EH (cell line): Measurements from ENCODE around the gene CLIC5.

Source experiments
- DNase-seq: peaks from one replicate; pipeline ENCODE4 v3.0.0-alpha.2; 2015; ENCODE audit warnings: low read depth

Gene CLIC5

DNA sequence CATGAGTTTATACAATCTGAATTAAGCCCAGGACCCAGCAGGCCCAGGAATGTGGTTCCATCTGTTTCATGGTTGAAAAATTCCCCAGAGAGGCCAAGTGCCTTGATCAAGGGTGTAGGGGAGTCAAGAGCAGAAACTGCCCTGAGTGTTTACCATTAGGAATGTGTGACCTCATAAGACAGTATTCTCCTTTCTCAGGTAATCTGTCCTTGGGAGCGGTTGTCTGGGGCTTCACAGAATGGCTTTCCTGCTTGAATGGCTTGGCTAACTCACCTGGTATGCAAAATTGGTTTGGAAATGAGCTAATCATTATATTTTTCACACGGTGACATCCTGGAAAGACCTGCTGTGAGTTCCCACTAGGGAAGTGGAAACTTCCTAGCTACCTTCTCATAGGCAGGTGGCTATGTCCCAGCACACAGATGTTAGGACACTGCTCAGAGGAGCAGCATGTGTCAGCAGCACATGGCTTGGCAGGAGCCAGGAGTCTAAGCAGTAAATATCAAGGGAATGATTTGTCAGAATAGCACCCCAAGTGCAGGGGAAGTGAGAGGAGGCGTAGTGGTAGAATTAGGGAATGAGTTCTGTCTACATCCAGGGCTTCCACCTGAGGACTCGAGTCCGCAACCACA is 17.7 kb downstream of the CLIC5 start:
- DNase-seq, result no peak

DNA sequence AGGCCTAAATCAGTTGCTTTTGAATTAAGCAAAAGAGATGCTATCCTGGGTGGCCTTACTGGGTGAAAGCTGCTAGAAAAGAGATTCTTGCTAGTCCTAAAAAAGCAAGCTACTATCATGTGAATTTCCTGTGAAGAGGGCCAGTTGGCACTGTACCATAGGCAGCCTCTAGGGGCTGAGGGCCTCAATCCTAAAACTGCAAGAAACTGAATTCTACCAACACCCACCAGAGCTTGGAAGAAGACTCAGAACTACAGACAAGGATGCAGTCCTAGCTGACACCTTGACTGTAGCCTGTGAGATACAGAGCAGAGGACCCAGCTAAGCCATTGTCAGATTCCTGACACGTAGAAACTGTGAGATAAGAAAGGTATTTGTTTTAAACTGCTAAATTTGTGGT is 24.5 kb downstream of the CLIC5 start:
- DNase-seq, result no peak

DNA sequence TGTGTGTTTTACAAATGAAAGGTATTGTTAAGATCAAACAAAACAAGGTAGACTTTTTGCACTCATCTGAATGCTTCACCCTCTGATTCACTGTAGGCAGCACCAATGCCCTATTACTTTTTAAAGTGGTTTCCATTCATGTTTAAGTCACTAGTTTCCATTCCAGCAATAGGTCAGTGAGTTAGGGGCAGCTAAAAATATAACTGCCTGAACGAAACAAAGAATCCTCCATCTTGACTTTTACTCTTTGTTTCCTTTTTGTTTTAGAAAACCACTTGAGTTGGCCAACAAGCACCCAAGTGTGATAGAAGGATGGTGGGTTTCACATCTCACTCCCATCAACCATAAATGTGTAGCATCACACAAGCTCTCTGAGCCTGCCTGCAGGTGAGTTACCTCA is 25.5 kb downstream of the CLIC5 start:
- no peak for DNase-seq

DNA sequence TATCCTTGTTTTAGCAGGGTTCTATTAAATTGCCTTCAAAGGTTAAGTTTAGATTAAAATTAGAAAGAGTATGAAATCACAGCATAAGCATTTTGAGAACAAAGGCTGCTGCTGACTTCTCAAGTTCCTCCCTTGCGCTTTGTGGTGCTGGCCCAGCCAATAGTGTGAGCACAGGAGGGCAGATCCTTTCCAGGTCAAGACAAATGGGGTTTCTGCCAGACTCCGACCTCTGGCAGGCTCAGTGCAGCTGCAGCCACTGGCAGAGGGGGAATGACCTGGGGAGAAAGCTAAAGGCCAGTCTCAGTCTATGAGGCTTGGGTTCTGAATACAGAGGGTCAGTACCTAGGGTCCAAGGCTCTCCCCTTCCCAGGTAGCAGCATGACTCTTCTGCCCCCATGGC is 27.0 kb downstream of the CLIC5 start:
- DNase-seq, result no peak

DNA sequence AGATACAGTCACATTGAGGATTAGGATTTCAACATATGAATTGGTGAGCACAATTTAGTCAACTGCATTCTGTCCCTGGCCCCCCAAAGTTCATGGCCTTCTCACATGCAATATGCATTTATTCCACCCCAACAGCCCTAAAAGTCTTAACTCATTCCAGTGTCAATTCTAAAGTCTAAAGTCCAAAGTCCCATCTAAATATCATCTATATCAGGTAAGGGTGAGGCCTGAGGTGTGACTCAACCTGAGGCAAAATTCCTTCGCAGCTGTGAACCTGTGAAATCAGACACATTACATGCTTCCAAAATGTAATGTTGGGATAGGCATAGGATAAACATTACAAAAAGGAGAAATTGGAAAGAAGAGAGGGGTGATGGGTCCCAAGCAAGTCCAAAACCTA is 27.8 kb downstream of the CLIC5 start:
- DNase-seq, result no peak

DNA sequence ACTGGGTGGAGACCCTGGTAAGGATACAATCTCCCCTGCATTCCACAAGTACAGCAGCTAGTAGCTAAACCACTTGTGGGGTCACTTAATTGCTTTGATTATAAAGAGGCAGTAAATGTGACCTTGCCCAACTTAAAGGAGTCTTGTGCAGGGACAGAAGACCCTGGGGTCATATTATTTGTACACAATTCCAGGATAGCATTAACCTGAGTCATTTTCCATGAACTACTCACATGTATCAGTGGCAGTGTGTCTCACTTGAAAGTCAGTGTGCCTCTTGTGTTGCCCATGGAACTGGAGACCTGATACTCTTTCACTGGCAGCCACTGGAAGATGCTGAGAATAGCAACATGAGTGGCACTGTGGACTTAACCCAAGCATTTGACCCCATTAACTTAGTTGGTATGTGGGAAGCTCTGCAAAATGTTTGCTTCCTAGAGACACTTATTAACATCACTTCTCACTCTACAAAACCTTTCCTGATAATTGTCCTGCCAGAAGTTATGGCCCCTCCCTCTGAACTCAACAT is 28.9 kb downstream of the CLIC5 start:
- no peak for DNase-seq

DNA sequence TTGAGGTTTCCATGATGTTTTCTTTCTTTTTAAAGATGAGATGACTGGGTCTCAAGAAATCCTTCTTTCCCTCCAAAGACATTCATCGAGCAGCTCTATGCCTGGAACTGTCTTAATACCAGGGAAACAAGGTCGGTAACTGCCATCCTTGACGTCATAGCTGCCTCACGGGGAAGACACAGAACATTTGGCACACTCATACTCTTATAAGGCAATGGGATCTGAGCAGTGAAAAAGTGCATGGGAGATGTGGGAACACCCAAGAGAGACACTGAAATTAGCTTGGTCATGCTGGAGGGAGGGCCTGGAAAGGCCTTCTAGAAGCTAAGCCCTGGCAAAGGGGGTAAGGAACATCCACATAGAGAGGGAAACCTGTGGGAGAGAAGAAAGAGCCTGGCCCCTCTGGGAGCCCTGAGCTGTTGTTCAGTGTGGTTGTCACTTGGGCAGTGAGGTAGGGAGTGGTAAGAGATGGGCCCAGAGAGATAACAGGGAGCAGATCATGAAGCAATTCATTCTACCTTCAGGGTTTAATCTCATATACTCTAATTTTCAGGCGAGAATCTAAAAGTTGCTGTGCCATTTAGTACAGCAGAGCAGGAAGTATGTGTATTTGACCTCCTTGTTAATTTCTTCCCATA is 30.8 kb downstream of the CLIC5 start:
- no peak for DNase-seq

DNA sequence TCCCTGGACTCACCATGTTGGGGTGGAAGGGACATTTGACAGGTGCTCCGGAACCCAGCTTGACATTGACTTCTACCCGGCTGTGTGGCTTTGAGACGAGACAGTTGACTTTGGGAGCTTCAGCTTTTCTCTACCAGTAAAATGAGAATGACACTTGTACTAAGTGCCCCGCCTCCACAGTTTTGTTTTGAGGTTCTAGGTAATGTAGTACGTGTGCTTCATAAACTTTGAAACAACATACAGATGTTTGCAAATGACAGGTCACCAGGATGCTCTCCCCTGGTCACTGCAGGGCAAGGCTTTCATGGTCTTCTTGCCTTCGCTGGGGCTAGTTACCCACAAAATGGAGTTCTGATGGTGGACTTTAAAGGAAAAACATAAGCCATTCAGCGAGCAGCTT is 31.3 kb downstream of the CLIC5 start:
- no peak for DNase-seq

DNA sequence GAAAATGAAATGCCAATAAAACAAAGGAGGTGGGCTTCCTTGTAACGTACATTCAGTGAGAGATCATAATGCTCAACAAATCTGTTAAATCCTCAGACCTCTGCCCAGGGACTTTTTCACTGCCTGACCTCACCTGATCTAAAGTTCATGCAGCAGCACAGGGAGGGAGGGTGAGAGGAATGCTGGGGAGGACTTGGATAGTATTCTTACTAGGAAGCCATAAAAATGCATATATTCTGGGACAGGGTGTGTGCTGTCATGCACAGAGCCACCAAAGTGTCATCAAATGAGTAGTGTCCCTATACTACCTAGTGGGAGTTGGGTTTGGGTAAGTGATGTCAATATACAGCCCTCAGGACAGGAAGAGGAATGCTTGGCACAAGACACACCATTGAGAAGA is 32.6 kb downstream of the CLIC5 start:
- DNase-seq, result no peak

DNA sequence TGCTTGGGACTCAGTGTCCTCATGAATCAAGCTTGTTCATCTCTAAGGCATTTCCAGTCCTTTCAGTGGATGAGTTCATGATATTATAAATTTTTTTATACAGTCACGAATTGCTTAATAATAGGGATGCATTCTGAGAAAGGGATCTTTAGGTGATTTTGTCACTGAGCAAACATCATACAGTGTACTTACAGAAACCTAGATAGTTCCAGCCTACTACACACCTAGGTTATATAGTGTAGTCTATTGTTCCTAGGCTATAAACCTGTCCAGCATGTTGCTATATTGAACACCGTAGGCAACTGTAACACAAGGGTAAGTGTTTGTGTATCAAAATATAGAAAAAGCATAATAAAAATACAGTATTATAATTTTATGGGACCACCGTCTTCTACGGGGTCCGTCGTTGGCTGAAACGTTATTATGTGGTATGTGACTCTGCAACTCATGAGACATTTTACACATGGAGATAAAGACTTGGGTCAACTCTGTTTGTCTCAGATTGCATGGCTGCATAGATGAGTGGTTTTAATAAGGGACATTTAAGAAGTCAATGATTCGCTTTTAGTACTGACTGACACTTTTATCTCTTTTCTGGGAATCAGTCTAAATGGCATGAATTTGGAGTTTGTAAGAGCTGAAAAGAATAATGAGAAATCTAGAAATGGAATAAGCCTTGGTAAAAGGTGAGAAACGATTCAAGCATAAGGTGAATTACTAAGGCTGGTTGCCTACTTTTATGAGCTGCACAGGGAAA is 33.2 kb downstream of the CLIC5 start:
- DNase-seq, result no peak

DNA sequence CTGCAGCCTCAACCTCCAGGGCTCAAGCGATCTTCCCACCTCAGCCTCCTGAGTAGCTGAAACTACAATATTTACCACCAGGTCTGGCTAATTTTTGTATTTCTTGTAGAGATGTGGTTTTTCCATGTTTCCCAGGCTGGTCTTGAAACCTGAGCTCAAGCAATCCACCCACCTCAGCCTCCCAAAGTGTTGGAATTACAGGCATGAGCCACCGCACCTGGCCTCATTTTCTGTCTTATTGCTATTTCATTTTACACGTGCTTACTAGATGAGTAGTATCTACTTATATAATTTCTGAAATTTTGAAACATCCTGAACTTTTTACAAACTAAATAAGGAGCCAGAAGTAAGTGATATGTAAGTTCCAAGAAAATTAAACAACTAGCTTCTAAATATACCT is 34.6 kb downstream of the CLIC5 start:
- no peak for DNase-seq

DNA sequence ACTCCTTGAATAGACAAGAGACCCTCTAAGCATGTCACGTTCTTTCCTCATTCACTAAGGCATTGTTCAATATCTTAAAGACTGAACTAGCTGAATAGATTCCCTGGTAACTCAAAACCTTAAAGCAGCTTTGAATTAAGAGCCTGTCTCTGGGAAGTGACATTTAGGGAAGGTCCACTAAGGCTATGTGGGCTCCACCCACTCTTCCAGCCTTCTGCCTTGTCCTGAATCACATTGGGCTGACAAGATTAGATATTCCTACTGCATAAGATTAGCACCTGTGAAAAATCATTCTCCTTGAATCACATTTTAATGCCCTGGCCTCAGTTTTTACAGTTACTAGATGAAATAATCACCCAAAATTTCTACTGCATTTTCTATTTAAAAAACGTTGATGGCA is 36.3 kb downstream of the CLIC5 start:
- no peak for DNase-seq

DNA sequence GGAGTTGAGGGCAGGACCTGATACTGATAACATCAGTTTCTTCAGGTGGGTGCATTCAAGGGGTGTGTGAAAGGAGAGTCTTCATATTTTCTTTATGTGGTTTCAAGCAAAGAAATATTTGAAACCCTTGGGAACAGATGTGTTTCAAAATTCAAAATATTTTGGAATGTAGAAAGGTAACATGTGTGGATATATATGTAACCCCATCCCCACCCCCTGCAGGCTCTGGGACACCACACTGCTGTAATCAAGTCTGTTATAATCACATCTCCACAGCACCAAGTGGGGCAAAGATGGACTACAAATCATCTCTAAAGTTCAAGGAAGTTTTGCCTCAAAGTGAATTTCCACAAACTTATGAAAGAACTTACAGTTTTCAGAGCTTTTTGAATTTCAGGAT is 41.1 kb downstream of the CLIC5 start:
- DNase-seq, result no peak

DNA sequence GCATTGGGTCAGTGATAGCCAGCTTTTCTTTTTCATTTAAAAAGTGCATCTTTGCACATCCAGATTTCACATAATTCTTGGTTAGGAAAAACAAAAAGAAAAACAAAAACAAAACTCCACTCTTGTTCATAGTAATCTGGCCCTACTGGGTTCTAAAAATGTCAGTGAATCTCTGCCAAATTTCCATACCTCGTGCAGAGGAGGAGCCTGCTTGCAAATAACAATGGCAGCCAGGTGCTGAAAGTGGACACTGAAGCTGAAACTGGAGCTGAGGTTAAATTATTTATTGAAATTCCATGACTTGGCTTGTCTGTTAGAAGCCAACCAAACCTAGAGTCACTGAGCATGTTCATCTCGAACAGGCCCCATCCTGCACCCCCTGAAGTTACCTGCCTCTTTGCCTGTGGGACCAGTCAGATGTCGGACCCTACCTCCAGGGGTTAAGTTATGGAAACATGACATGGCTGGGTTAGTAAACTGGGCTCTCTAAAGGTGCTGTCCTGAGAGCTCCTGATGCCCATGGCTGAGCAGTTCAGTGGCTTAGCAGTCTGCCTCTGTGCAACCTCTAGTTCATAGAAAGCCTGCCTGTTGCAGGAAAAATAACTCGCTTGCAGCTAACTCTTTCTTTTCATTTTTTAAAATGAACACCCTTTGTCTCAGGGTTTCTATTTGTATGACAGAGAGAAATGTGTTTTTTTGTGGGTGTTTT is 42.7 kb downstream of the CLIC5 start:
- DNase-seq, result no peak

DNA sequence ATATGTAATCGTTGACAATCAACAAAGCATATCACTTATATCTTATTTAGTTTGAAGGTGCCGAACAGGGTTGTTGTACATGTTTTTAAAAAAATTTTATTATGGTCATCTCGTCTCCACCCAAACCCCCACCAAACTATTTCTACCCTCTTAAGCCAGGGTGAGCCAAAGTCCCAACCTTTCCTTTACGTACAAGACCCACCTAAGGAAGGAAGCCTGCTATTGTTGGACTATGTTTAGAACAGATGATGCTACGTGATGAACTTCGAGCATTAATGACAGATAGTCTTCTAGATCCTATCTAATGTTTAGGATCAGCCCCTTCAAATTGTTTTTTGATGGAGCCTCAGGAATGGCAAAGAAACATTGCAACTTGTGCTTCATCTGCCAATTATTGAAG is 44.4 kb downstream of the CLIC5 start:
- DNase-seq, result no peak

DNA sequence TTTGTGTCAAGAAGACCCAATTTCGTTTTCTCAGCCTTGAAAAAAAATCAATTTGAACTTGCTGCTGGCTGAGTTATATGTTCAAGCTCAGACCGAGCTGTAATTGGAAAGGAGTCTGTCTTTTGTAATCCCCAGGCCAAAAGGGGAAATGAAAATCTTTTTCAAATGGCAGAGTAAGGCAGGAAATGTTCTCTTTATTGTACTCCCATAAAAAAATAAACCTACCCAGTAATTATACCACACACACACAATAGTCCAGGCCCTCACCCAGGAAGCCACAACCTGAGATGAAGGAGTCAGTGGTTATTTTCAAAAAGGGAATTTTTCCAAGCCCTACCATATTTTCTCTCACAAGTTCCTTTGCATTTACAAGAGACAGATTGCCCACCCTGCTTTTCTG is 45.3 kb downstream of the CLIC5 start:
- DNase-seq, result no peak

DNA sequence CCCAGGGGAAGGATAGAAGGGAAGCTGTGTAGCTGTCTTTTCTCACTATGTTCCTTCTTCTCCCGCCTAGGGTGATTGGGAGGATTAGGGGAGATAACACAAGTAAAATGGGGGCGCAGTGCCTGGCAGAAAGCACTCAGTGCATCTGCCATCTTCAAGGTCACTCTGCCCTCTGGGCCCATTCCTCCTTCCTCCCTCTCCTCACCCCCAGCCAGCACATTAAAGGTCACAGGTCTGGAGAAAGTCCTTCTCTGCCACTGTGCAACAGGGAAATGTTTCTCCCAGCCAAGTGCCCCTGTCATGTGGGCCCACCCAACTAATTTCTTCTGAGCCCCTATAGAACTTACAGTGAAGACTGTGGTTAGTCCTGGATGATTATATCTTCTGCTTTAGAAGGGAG is 45.8 kb downstream of the CLIC5 start:
- DNase-seq, result no peak

DNA sequence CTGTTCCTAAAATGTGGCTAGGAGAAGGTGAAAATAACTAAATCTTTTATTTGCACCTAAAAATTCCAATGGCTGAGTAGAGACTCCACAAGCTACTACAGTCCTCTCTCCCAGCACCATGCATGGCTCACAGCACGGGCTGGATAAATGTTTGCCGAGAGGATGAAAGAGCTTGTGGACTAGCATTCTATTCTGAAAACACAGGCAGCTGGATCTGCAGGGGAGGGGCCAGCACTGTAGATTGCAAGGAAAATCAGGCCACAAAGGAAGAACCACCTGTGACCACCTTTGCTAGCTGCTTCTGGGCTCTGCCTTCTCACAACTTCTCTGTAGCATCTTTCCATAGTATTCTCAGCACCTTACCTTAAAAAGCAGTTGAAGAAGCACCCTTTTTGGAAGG is 46.6 kb downstream of the CLIC5 start:
- DNase-seq, result no peak

DNA sequence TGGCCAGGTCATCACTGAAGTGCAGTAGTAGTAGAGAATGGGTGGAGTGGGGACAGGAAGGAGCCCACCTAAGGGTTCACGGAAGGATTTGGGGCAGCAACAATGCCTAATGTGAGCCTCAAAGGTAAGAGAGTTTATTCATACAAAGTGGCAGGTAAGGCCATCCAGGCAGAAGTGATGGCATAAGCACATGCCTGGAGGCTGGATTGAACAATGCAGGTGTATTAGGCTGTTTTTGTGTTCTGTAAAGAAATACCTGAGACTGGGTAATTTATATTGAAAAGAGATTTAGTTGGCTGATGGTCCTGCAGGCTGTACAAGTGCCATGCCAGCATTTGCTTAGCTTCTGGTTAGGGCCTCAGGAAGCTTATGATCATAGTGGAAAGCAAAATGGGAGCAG is 48.3 kb downstream of the CLIC5 start:
- no peak for DNase-seq

DNA sequence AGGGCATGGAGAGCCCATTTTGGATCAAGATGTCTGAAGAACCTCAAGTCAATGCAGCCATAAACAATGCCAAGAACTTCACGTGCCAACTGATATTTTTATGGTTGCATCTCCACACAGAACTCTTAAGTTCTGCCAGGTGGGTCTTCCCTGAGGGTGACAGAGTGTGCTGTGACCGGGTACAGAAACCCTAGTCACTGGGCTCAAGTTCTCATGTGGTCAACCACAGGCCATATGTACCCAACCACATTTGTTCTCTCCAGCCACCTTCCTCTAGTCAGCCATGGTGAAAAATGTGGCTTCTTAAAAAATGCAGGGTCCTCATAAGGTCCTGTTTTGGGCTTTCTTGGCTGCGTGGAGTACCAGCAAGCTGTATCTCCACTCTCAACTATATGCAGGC is 48.9 kb downstream of the CLIC5 start:
- DNase-seq, result no peak

DNA sequence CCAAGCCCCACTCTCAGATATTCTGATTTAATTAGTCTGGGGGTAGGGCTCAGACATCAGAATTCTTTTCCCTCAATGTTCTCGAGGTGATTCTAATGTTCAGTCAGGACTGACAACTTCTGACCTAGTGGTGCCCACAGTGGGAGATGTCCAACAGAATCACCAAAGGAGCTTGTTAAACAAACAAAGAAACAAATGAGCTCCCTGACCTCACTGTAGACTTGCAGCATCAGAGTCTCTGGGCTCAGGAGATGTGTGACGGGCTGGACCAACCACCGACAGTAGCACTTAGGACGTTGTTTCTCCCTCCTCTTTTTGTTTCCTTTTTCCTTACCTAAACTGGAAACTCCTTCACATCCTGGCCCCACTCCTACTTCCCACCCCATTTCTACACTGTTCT is 49.3 kb downstream of the CLIC5 start:
- no peak for DNase-seq

DNA sequence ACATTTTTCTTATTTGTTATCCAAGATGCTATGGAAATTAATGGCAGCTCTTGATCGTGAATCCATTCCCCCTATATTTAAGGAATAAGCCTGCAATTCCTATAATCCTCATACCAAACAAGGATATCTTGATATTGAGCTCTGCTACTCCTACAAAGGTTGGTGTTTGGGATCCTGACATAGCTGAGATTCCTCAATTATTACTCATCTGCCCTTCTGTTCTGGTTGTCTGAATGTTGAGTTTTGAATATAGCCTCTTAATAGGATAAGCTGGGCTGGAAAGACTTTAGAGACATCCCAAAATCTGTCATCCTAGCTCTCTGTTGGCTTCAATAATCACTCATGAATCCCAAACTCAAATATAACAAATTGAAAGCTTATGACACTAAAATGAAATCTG is 49.9 kb downstream of the CLIC5 start:
- peak; percentile 59 for DNase-seq

DNA sequence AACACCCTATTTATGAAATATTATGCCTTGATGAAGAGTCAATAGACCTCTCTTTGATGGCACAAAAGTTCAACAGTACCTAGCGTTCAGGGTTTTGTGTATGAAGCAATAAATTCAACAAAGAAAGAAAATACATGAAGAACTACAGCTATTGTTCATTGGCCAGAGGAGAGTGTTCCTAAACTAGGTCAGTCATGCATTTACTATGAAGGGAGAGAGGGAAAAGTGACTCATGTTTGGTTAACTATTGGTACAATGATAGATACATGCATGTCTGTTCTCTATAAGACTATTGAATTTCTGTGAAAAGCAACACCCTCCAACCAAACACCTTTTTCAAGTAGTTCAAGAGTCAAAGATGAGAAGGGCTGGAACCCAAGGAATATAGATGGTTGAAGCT is 50.7 kb downstream of the CLIC5 start:
- no peak for DNase-seq
